IgD-negative memory B cell (primary cell): Measurements from ENCODE around the gene HSFX3. TPM values are rescaled to one million over a fixed set of nuclear protein-coding genes. Genes with fewer than 3 reads are reported as not detected.
"Not testable (repeated sequence)": the region's sequence is repeated elsewhere in the genome, so short reads cannot be mapped to it uniquely, and the experiment has no call there.

Source experiments
- H3K27ac Mint-ChIP-seq, 3 donors: one replicate each; pipeline ENCODE4 v1.8.0; 2020 to 2022; ENCODE audit warnings: mild to moderate bottlenecking in 3 of 3, mixed read lengths in 3 of 3, moderate library complexity in 1 of 3
- H3K27me3 Mint-ChIP-seq: one replicate; pipeline ENCODE4 v1.8.0; 2021; ENCODE audit warnings: mixed read lengths
- H3K36me3 Mint-ChIP-seq: one replicate; pipeline ENCODE4 v1.8.0; 2020; ENCODE audit warnings: mild to moderate bottlenecking, mixed read lengths
- H3K4me1 Mint-ChIP-seq, 3 donors: one replicate each; pipeline ENCODE4 v1.8.0; 2020 to 2022; ENCODE audit warnings: mixed read lengths in 3 of 3, mild to moderate bottlenecking in 1 of 3
- H3K4me3 Mint-ChIP-seq, 4 donors: one replicate each; pipeline ENCODE4 v1.8.0; 2020 to 2022; ENCODE audit warnings: mild to moderate bottlenecking in 4 of 4, mixed read lengths in 4 of 4, moderate library complexity in 3 of 4
- H3K9me3 Mint-ChIP-seq, 3 donors: one replicate each; pipeline ENCODE4 v1.8.0; 2020 to 2021; ENCODE audit warnings: mixed read lengths in 3 of 3, mild to moderate bottlenecking in 1 of 3
- polyA plus RNA-seq: library from polyadenylated mRNA; unstranded; fragments of 300-500 nt; fragmentation: Illumina TruSeq; gene quantifications from one replicate; pipeline ENCODE4 v1.2.3, GENCODE V29; 2021

The HSFX3 gene
- polyA plus RNA-seq, 1 donor from 2014 or later = not detected

GRCh38 chrX:149555251-149555650, 5.5 kb upstream of the HSFX3 start:
- not testable (repeated sequence) for H3K4me3 Mint-ChIP-seq, H3K9me3 Mint-ChIP-seq, H3K27me3 Mint-ChIP-seq, H3K4me1 Mint-ChIP-seq, H3K36me3 Mint-ChIP-seq, H3K27ac Mint-ChIP-seq

GRCh38 chrX:149551939-149552248, 2.2 kb upstream of the HSFX3 start:
- not testable (repeated sequence) for H3K36me3 Mint-ChIP-seq, H3K4me1 Mint-ChIP-seq, H3K27me3 Mint-ChIP-seq, H3K4me3 Mint-ChIP-seq, H3K9me3 Mint-ChIP-seq, H3K27ac Mint-ChIP-seq

GRCh38 chrX:149551245-149551938, 1.7 kb upstream of the HSFX3 start:
- not testable (repeated sequence) for H3K36me3 Mint-ChIP-seq, H3K9me3 Mint-ChIP-seq, H3K27ac Mint-ChIP-seq, H3K27me3 Mint-ChIP-seq, H3K4me3 Mint-ChIP-seq, H3K4me1 Mint-ChIP-seq

- not testable (repeated sequence) for H3K36me3 Mint-ChIP-seq, H3K27ac Mint-ChIP-seq, H3K9me3 Mint-ChIP-seq, H3K27me3 Mint-ChIP-seq, H3K4me3 Mint-ChIP-seq, H3K4me1 Mint-ChIP-seq
Observed at GRCh38 chrX:149550454-149550853, 730 bp upstream of the HSFX3 start.

GRCh38 chrX:149547782-149548181, 1.9 kb downstream of the HSFX3 start:
- not testable (repeated sequence) for H3K27me3 Mint-ChIP-seq, H3K27ac Mint-ChIP-seq, H3K9me3 Mint-ChIP-seq, H3K4me1 Mint-ChIP-seq, H3K36me3 Mint-ChIP-seq, H3K4me3 Mint-ChIP-seq

- not testable (repeated sequence) for H3K27me3 Mint-ChIP-seq, H3K36me3 Mint-ChIP-seq, H3K4me1 Mint-ChIP-seq, H3K4me3 Mint-ChIP-seq, H3K27ac Mint-ChIP-seq, H3K9me3 Mint-ChIP-seq
Observed at GRCh38 chrX:149546962-149547361, 2.8 kb downstream of the HSFX3 start.

- H3K36me3 Mint-ChIP-seq, H3K4me1 Mint-ChIP-seq, H3K4me3 Mint-ChIP-seq, H3K9me3 Mint-ChIP-seq, H3K27me3 Mint-ChIP-seq: not testable (repeated sequence)
- peak overlapping the region in 1 of 3 donors; percentile 42 for H3K27ac Mint-ChIP-seq
Observed at GRCh38 chrX:149545545-149546543, 3.9 kb downstream of the HSFX3 start.

- peak overlapping the region; percentile 65 to 97 (median 93) for H3K4me3 Mint-ChIP-seq
- no peaks in the 10 kb centered on the region for H3K36me3 Mint-ChIP-seq
- H3K27ac Mint-ChIP-seq = peak overlapping the region; percentile 79 to 99 (median 98)
Observed at GRCh38 chrX:149541521-149542047, 8.1 kb downstream of the HSFX3 start.

GRCh38 chrX:149540621-149541520, 8.9 kb downstream of the HSFX3 start, which contains the start of gene EOLA1:
Gene EOLA1, plus strand, starts transcription at chrX:149541012. Its CDS starts 4,619 bp downstream, at chrX:149545631.
- no peaks in the 10 kb centered on the region for H3K27me3 Mint-ChIP-seq
- H3K9me3 Mint-ChIP-seq = peaks cover 0 to 2% (median 0%) of the 10 kb centered on the region in 3 donors
- peak within 1 kb of the TSS; percentile 90 to 97 (median 94) for H3K4me3 Mint-ChIP-seq
- H3K36me3 Mint-ChIP-seq = no peaks in the 10 kb centered on the region
- peaks cover 0 to 2% (median 0%) of the 10 kb centered on the region in 3 donors for H3K4me1 Mint-ChIP-seq
- H3K27ac Mint-ChIP-seq = peak within 1 kb of the TSS; percentile 79 to 99 (median 98)

More at GRCh38 chrX:149541521-149542047, 8.1 kb downstream of the HSFX3 start:
- peaks cover 0 to 2% (median 0%) of the 10 kb centered on the region in 3 donors for H3K9me3 Mint-ChIP-seq
- no peaks in the 10 kb centered on the region for H3K27me3 Mint-ChIP-seq
- peaks cover 0 to 2% (median 0%) of the 10 kb centered on the region in 3 donors for H3K4me1 Mint-ChIP-seq

- peaks cover 0 to 2% (median 0%) of the 10 kb centered on the region in 3 donors for H3K9me3 Mint-ChIP-seq
- H3K27me3 Mint-ChIP-seq = no peaks in the 10 kb centered on the region
- H3K36me3 Mint-ChIP-seq = no peaks in the 10 kb centered on the region
- peaks cover 0 to 2% (median 0%) of the 10 kb centered on the region in 3 donors for H3K4me1 Mint-ChIP-seq
- H3K27ac Mint-ChIP-seq = peak overlapping the region; percentile 79 to 99 (median 98)
- peak overlapping the region; percentile 90 to 97 (median 94) for H3K4me3 Mint-ChIP-seq
Observed at GRCh38 chrX:149540131-149540620, 9.5 kb downstream of the HSFX3 start.

GRCh38 chrX:149539283-149540130, 10.2 kb downstream of the HSFX3 start:
- H3K9me3 Mint-ChIP-seq = peaks cover 0 to 2% (median 0%) of the 10 kb centered on the region in 3 donors
- peak overlapping the region; percentile 84 to 95 (median 92) for H3K4me3 Mint-ChIP-seq
- H3K27ac Mint-ChIP-seq = peak overlapping the region; percentile 79 to 98 (median 92)
- H3K27me3 Mint-ChIP-seq = peaks cover under 1% of the 10 kb centered on the region
- no peaks in the 10 kb centered on the region for H3K36me3 Mint-ChIP-seq
- peaks cover 0 to 2% (median 0%) of the 10 kb centered on the region in 3 donors for H3K4me1 Mint-ChIP-seq

- H3K9me3 Mint-ChIP-seq, H3K4me1 Mint-ChIP-seq, H3K27me3 Mint-ChIP-seq, H3K4me3 Mint-ChIP-seq, H3K36me3 Mint-ChIP-seq: not testable (repeated sequence)
- peak overlapping the region in 1 of 3 donors; percentile 30 for H3K27ac Mint-ChIP-seq
Observed at GRCh38 chrX:149537474-149537873, 12.2 kb downstream of the HSFX3 start.

- not testable (repeated sequence) for H3K27me3 Mint-ChIP-seq, H3K4me1 Mint-ChIP-seq, H3K9me3 Mint-ChIP-seq, H3K27ac Mint-ChIP-seq, H3K4me3 Mint-ChIP-seq, H3K36me3 Mint-ChIP-seq
Observed at GRCh38 chrX:149534926-149535602, 14.7 kb downstream of the HSFX3 start.
